Activated CD8-positive, alpha-beta T cell treated with anti-CD3 and anti-CD28 coated beads, Interleukin-2, amount 10 ng/mL, durations not matched to agents 7 days and 5 days (primary cell): ENCODE data around the gene HEMK1. TPM values are rescaled to one million over a fixed set of nuclear protein-coding genes. Genes with fewer than 3 reads are reported as not detected.

Experiments
- ATAC-seq: fragments of 150-1000 bp; cut with Tn5 transposase; one replicate; pipeline ENCODE4 v1.10.0; 2021; ENCODE audit warnings: moderate library complexity
- CTCF ChIA-PET: fragments of 350-600 bp; sonication (Branson Sonifier 250); formaldehyde crosslinking; loops from one replicate; lab custom pipeline; 2021; ENCODE audit warnings: antibody characterized with exemption; lab: Charles Lee
- POLR2A ChIA-PET: fragments of 350-600 bp; sonication (Branson Sonifier 250); formaldehyde crosslinking; loops from one replicate; lab custom pipeline; 2021; ENCODE audit warnings: antibody characterized with exemption; lab: Charles Lee
- DNase-seq: peaks from one replicate; pipeline ENCODE4 v3.0.0-alpha.2; 2020
- H3K27ac Mint-ChIP-seq: one replicate; pipeline ENCODE4 v1.8.0; 2021; ENCODE audit warnings: mild to moderate bottlenecking, mixed read lengths
- H3K27me3 Mint-ChIP-seq: one replicate; pipeline ENCODE4 v1.8.0; 2021; ENCODE audit warnings: low read depth, mixed read lengths
- H3K36me3 Mint-ChIP-seq: one replicate; pipeline ENCODE4 v1.8.0; 2021; ENCODE audit warnings: low read depth, mixed read lengths
- H3K4me1 Mint-ChIP-seq: one replicate; pipeline ENCODE4 v1.8.0; 2021; ENCODE audit warnings: low read depth, mixed read lengths
- H3K4me3 Mint-ChIP-seq: one replicate; pipeline ENCODE4 v1.8.0; 2021; ENCODE audit warnings: mild to moderate bottlenecking, mixed read lengths
- H3K9me3 Mint-ChIP-seq: one replicate; pipeline ENCODE4 v1.8.0; 2022; ENCODE audit warnings: mixed read lengths; ENCODE audit not compliant: insufficient read depth
- total RNA-seq, 2 experiments: library from RNA; stranded (reverse); gene quantifications; one replicate each; pipeline ENCODE4 v1.2.3, GENCODE V29; 2021

The HEMK1 gene
- total RNA-seq, 2 experiments from 2014 or later = 83.3 to 86.0 TPM

- CTCF ChIA-PET = interaction anchor here (3.1 to 11.1 kb wide), 3 partner anchors 7 to 21 kb away, joined by 15 to 535 read pairs (median 387); partner anchors contain the start of genes C3orf18, CISH, HEMK1 and MAPKAPK3
These were observed 18.8 kb downstream of the HEMK1 start for GRCh38 chr3:50587806-50588758.

GRCh38 chr3:50588759-50589433 is 19.6 kb downstream of the HEMK1 start:
- H3K36me3 Mint-ChIP-seq = peaks cover 54% of the 10 kb centered on the region
- H3K27me3 Mint-ChIP-seq = no peaks in the 10 kb centered on the region
- H3K4me3 Mint-ChIP-seq = peak overlapping the region; percentile 62
- POLR2A ChIA-PET = interaction anchor here (0.8 to 11.1 kb wide), 6 partner anchors 15 to 252 kb away, joined by 3 to 970 read pairs (median 14); partner anchors contain the start of genes C3orf18, CISH, HEMK1 and RASSF1
- no peak for DNase-seq
- H3K9me3 Mint-ChIP-seq = no peaks in the 10 kb centered on the region
- CTCF ChIA-PET = interaction anchor here (3.1 to 11.1 kb wide), 3 partner anchors 8 to 21 kb away, joined by 15 to 535 read pairs (median 387); partner anchors contain the start of genes C3orf18, CISH, HEMK1 and MAPKAPK3
- H3K27ac Mint-ChIP-seq = peak overlapping the region; percentile 98
- no peak for ATAC-seq
- H3K4me1 Mint-ChIP-seq = peaks cover 97% of the 10 kb centered on the region

More at GRCh38 chr3:50587806-50588758, 18.8 kb downstream of the HEMK1 start:
- no peaks in the 10 kb centered on the region for H3K27me3 Mint-ChIP-seq
- H3K27ac Mint-ChIP-seq = peak overlapping the region; percentile 98
- no peaks in the 10 kb centered on the region for H3K9me3 Mint-ChIP-seq
- H3K4me1 Mint-ChIP-seq = peaks cover 97% of the 10 kb centered on the region
- DNase-seq (peak; percentile 78), ATAC-seq (peak; percentile 41)
- H3K36me3 Mint-ChIP-seq = peaks cover 60% of the 10 kb centered on the region
- POLR2A ChIA-PET = interaction anchor here (0.6 to 11.1 kb wide), 7 partner anchors 14 to 1690 kb away, joined by 3 to 970 read pairs (median 7); partner anchors contain the start of genes C3orf18, CISH, HEMK1 and RASSF1
- peak overlapping the region; percentile 62 for H3K4me3 Mint-ChIP-seq

GRCh38 chr3:50591196-50591741 is 21.9 kb downstream of the HEMK1 start:
- ATAC-seq (peak; percentile 16), DNase-seq (peak; percentile 48)
- Mint-ChIP-seq H3K27ac (peak overlapping the region; percentile 98), H3K4me3 (peak overlapping the region; percentile 69), H3K4me1 (peaks cover 99% of the 10 kb centered on the region), H3K9me3 (no peaks in the 10 kb centered on the region), H3K36me3 (peaks cover 42% of the 10 kb centered on the region), H3K27me3 (no peaks in the 10 kb centered on the region)
- ChIA-PET CTCF (interaction anchor here (0.9 to 11.1 kb wide), 7 partner anchors 10 to 794 kb away, joined by 3 to 535 read pairs (median 5); partner anchors contain the start of genes C3orf18, CISH, HEMK1 and MANF), POLR2A (interaction anchor here (1.0 to 11.1 kb wide), 7 partner anchors 15 to 794 kb away, joined by 4 to 970 read pairs (median 16); partner anchors contain the start of genes C3orf18, CISH, HEMK1 and MANF)

- H3K27ac Mint-ChIP-seq = peak overlapping the region; percentile 98
- POLR2A ChIA-PET = interaction anchor here (0.8 to 11.1 kb wide), 5 partner anchors 9 to 255 kb away, joined by 3 to 970 read pairs (median 9); partner anchors contain the start of genes C3orf18, CISH, HEMK1 and MAPKAPK3
- peaks cover 90% of the 10 kb centered on the region for H3K4me1 Mint-ChIP-seq
- H3K4me3 Mint-ChIP-seq = peak overlapping the region; percentile 58
- H3K27me3 Mint-ChIP-seq = no peaks in the 10 kb centered on the region
- H3K36me3 Mint-ChIP-seq = peaks cover 35% of the 10 kb centered on the region
- CTCF ChIA-PET = interaction anchor here (2.0 to 11.1 kb wide), 3 partner anchors 17 to 60 kb away, joined by 5 to 535 read pairs (median 387); partner anchors contain the start of genes C3orf18, CISH, HEMK1 and MAPKAPK3
- DNase-seq = no peak
- H3K9me3 Mint-ChIP-seq = no peaks in the 10 kb centered on the region
- ATAC-seq = no peak
These were observed 23.2 kb downstream of the HEMK1 start for GRCh38 chr3:50592568-50592967.

- CTCF ChIA-PET = interaction anchor here (0.8 to 11.1 kb wide), 5 partner anchors 13 to 59 kb away, joined by 3 to 535 read pairs (median 6); partner anchors contain the start of genes C3orf18, CISH, HEMK1 and MAPKAPK3
- no peak for ATAC-seq
- POLR2A ChIA-PET = interaction anchor here (11.1 kb wide), 2 partner anchors 12 to 20 kb away, joined by 612 to 970 read pairs; partner anchors contain the start of genes C3orf18, CISH and HEMK1
These were observed 25.0 kb downstream of the HEMK1 start for GRCh38 chr3:50594253-50594785.

GRCh38 chr3:50599115-50599715 is 29.9 kb downstream of the HEMK1 start:
- H3K9me3 Mint-ChIP-seq = no peaks in the 10 kb centered on the region
- H3K27ac Mint-ChIP-seq = peak overlapping the region; percentile 97
- no peak overlapping the region for H3K4me3 Mint-ChIP-seq
- H3K27me3 Mint-ChIP-seq = no peaks in the 10 kb centered on the region
- H3K36me3 Mint-ChIP-seq = peaks cover 67% of the 10 kb centered on the region
- DNase-seq = no peak
- ChIA-PET POLR2A (interaction anchor here (0.6 to 16.4 kb wide), 5 partner anchors 9 to 63 kb away, joined by 3 to 970 read pairs (median 23); partner anchors contain the start of genes CISH, HEMK1 and MAPKAPK3), CTCF (interaction anchor here (1.4 to 29.5 kb wide), 4 partner anchors 9 to 27 kb away, joined by 4 to 1321 read pairs (median 314); partner anchors contain the start of genes C3orf18, CISH and HEMK1)
- H3K4me1 Mint-ChIP-seq = peaks cover 89% of the 10 kb centered on the region
- ATAC-seq = no peak

More at GRCh38 chr3:50594253-50594785, 25.0 kb downstream of the HEMK1 start:
- Mint-ChIP-seq H3K4me1 (peaks cover 88% of the 10 kb centered on the region), H3K36me3 (peaks cover 34% of the 10 kb centered on the region), H3K9me3 (no peaks in the 10 kb centered on the region), H3K4me3 (no peak overlapping the region), H3K27me3 (no peaks in the 10 kb centered on the region), H3K27ac (peak overlapping the region; percentile 98)
- no peak for DNase-seq

GRCh38 chr3:50599716-50600118 is 30.4 kb downstream of the HEMK1 start:
- ChIA-PET POLR2A (interaction anchor here (1.0 to 22.1 kb wide), 6 partner anchors 10 to 259 kb away, joined by 3 to 1664 read pairs (median 210); partner anchors contain the start of genes C3orf18, CISH, HEMK1 and MAPKAPK3), CTCF (interaction anchor here (5.6 to 29.5 kb wide), 3 partner anchors 9 to 28 kb away, joined by 94 to 1321 read pairs (median 535); partner anchors contain the start of genes C3orf18, CISH and HEMK1)
- ATAC-seq (no peak), DNase-seq (no peak)
- no peaks in the 10 kb centered on the region for H3K9me3 Mint-ChIP-seq
- H3K4me1 Mint-ChIP-seq = peaks cover 89% of the 10 kb centered on the region
- H3K27me3 Mint-ChIP-seq = no peaks in the 10 kb centered on the region
- H3K36me3 Mint-ChIP-seq = peaks cover 67% of the 10 kb centered on the region
- H3K4me3 Mint-ChIP-seq = peak overlapping the region; percentile 94
- peak overlapping the region; percentile 97 for H3K27ac Mint-ChIP-seq

GRCh38 chr3:50600141-50600753 is 30.9 kb downstream of the HEMK1 start:
- CTCF ChIA-PET = interaction anchor here (1.3 to 29.5 kb wide), 4 partner anchors 10 to 28 kb away, joined by 4 to 1321 read pairs (median 314); partner anchors contain the start of genes C3orf18, CISH and HEMK1
- H3K36me3 Mint-ChIP-seq = peaks cover 71% of the 10 kb centered on the region

More at GRCh38 chr3:50600141-50600753, 30.9 kb downstream of the HEMK1 start:
- DNase-seq = no peak
- peak overlapping the region; percentile 94 for H3K4me3 Mint-ChIP-seq
- peaks cover 89% of the 10 kb centered on the region for H3K4me1 Mint-ChIP-seq
- no peaks in the 10 kb centered on the region for H3K27me3 Mint-ChIP-seq
- peak overlapping the region; percentile 97 for H3K27ac Mint-ChIP-seq
- no peaks in the 10 kb centered on the region for H3K9me3 Mint-ChIP-seq
- POLR2A ChIA-PET = interaction anchor here (1.0 to 22.1 kb wide), 6 partner anchors 10 to 259 kb away, joined by 3 to 1664 read pairs (median 202); partner anchors contain the start of genes C3orf18, CISH, HEMK1 and MAPKAPK3
- no peak for ATAC-seq
